Stimulated activated CD8-positive, alpha-beta memory T cell treated with anti-CD3 and anti-CD28 coated beads, Interleukin-4, amount 100 ng/mL, for 24 hours (primary cell): Measurements from ENCODE around the gene P2RY4.
"Not testable (repeated sequence)": the region's sequence is repeated elsewhere in the genome, so short reads cannot be mapped to it uniquely, and the experiment has no call there.

Source experiments
- DNase-seq: peaks from one replicate; pipeline ENCODE4 v3.0.0-alpha.2; 2020; ENCODE audit warnings: low read depth

The P2RY4 gene

DNA sequence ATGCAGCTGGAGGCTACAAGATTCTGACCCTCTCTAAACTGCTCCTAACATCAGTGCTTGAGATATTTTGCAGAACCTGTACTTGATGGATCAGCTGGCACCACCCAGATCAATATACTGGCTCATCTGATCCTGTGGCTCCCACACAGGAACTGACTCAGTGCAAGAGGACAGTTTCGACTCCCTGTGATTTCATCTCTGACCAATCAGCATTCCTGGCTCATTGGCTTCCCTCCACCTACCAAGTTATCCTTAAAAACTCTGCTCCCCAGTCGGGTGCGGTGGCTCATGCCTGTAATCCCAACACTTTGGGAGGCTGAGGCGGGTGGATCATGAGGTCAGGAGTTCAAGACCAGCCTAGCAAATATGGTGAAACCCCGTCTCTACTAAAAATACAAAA, 16.4 kb downstream of the P2RY4 start:
- not testable (repeated sequence) for DNase-seq

DNA sequence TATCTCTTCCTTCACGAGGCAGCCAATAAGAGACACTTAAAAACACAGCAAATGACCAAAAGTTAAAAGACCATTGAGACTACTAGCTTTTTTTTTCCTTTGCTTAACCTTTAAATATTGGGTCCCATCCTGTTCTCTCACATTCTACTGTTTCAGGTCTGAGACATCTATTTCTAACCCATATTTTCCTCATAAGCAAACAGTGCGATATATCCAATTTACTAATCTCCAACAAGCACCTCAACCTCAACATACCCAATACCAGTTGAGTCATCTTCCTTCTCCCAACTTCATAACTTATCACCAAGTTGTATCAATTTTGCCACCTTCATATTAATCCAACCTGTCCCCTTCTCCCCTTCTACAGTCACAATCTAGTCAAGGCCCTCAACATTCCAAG, 18.5 kb downstream of the P2RY4 start:
- no peak for DNase-seq

DNA sequence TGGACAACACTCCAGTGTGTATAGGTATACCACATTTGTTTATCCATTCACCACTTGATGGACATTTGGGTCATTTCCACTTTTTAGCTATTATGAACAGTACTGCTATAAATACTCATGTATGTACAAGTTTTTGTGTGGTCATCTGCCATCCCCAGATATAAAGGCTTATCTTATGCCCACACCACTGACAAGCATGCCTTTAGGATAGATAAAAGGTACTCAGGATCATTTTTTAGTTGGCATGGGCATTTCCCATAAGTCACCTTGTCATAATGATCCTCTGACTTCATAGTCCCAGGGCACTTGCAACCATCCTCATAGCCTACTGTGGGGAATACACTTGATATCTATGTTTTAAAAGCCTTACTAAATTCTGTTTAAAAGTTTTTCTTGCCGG, 19.3 kb downstream of the P2RY4 start:
- no peak for DNase-seq

DNA sequence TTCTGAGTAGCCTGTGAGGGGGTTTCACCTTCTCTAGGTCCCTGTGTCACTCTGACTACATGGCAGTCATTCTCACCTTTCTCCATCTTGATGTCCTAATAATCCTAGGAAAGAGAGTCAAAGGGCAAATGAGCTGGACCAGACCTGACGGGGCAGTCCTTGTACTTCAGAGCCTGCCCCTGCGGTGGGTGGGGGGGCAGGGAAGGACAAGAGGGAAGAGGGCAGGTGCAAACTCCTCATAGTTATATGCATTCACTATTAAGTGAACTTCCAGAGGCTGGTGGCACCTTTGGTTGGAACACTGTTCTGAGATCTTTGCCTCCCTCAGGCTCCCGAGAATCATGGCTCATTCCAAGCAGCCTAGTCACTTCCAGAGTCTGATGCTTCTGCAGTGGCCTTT, 25.6 kb downstream of the P2RY4 start, which contains the start of gene AWAT1:
Gene AWAT1, plus strand, starts transcription at position 301 of the 400 bp plus-strand sequence. Its CDS starts 41 bp downstream, at position 342.
- DNase-seq, result no peak

DNA sequence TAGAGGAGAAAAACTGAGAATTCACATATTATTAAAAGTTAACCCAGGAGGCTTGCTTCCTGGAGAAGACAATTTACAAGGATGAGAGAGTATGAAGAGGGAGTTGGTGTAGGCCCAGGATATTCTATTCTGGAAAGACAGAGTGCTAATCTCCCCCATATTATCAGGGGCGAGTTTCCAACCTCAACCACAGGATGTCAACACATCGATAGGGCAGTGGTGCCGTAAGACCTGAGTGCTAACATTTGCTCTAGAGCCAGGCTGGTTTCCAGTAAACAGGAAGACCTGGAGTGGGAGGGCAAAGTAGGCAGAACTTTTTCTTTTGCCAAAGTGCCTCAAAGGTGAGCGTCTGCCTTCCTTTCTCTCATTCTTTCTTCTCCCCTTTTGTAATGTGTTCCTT, 28.3 kb downstream of the P2RY4 start:
- no peak for DNase-seq

DNA sequence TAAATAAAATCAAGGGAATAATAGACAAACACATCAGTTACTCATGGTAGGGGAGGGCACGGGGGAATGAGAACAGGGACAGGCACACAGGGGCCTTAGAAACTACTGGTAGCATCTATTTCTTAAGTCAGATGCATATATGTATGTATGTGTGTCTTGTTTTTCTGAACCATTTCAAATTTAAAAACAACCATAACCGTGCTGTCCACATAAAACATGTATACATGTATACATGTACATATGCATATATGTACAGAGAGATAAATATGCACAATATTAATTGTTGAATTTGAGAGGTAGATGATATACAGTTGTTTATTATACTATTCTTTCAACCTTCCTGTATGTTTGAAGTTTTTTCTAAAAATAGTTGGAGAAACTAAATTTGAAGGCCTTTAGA, 33.3 kb downstream of the P2RY4 start:
- DNase-seq, result no peak

DNA sequence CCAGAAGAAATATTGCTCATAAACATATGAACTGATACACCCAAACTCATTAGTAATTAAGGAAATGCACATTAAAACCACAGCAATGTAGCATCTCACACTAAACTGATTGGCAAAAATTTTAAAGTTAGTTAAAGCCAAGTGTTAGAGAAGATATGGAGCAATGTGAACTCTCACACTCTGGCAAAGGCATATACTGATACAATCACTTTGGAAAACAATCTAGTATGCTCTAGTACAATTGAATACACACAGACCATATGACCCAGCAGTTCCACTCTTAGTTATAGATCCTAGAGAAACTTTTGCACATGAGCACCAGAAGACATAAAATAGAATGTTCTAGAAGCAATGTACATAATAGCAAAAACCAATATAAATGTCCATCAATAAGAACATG, 34.0 kb downstream of the P2RY4 start:
- DNase-seq, result no peak

DNA sequence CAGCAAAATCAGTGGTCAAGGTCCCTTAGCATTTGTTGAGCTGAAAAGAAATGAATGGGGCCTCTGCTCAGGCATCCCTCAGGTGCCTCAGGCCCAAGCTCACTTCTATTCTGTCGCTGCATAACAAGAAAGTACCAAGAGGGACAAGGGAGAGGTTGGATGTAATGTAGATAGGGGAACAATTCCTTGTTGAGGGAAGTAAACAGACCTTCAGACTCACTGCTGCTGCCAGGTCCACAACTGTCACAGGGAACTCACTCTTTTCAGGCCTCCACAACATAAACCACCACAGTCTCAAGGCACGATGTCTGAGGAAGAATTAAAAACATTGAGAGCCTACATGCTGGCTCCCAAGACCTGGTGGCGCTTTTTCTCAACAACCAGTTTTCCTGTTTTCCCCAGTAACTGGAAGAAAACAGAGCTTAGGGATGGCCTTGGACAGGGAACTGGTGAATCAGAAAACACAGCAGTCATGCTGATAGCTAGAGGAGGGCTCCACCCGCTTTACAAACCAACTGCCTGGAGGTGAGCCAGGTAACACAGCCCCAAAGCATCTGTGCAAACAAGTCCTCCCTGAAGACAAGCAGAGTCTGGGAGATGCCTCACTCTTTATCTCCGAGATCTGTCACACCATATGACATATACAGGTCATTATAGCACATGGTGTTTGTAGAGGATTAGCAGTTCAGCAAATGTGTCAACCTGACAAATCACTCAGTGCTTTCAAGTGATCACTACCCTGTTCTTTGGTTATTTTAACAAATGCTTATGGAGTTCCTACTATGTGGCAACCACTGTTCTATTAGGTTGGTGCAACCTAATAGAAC, 39.9 kb downstream of the P2RY4 start:
- DNase-seq, result no peak

DNA sequence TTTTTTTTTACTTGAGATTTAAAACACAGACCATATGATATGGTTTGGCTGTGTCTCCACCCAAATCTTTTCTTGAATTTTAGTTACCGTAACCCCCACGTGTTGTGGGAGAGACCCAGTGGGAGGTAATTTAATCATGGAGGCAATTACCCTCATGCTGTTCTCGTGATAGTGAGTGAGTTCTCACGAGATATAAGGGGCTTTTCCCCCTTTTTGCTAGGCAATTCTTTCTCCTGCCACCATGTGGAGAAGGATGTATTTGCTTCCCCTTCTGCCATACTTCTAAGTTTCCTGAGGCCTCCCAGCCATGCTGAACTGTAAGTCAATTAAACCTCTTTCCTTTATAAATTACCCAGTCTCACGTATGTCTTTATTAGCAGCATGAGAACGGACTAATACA, 50.4 kb downstream of the P2RY4 start:
- DNase-seq, result not testable (repeated sequence)

DNA sequence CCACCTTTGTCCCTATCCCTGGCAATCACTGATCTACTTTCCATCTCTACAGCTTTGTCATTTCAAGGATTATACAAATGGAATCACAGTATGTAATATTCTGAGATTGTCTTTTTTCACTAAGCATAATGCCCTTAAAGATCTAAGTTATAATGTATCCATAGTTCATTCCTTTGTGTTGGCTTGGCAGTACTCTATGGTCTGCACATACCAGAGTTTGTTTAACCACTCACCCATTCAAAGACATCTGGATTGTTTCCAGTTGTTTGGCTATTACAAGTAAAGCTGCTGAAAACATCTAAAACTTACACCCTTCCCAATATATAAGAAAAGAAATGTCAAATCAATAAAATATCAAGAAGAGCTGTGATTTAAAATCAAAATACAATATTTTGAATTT, 51.5 kb downstream of the P2RY4 start:
- no peak for DNase-seq
